Esophagus squamous epithelium (tissue), 4 donors: ENCODE measurements around the gene ZHX3.

ENCODE experiments used
- POLR2A ChIP-seq, 4 donors: fragments of 450-650 bp; IDR thresholded peaks; one replicate each; pipeline ENCODE4 v1.6.1; 2017; ENCODE audit warnings: antibody characterized with exemption in 4 of 4, mild to moderate bottlenecking in 4 of 4, moderate library complexity in 3 of 4
- TF ChIP-seq, protein P1 (sequence below), 6 experiments: fragments of 450-650 bp in 4 of 6; fragments of 200-600 bp in 2 of 6; sonication (generic) in 2 of 6; IDR thresholded peaks; one replicate each; pipeline ENCODE4 v1.5.1; 2016 to 2019; ENCODE audit warnings: antibody characterized with exemption in 6 of 6, mild to moderate bottlenecking in 4 of 6, moderate library complexity in 4 of 6

DNA sequence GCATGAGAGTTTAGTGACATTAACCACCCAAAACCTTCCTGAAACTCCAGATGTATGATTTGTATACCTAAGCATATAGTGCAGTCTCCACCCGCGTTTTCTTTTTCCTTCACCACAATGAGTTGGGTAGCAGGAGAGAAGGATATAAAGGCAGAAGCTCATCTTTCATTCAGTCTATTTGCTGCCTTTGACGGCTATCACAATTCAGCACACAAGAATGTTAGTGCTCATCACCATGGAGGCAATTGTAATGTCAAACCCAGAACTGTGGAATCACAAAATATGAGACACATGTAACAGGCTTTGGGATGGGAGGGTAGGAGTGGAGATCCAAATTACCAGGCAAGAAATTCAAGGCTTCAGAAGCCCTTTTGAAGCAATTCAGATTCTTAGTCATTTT lies 17.6 kb downstream of the ZHX3 start:
- no peak for TF ChIP-seq POLR2A (IDR thresholded peaks at IDR 0.05)
- TF ChIP-seq, protein P1, sequence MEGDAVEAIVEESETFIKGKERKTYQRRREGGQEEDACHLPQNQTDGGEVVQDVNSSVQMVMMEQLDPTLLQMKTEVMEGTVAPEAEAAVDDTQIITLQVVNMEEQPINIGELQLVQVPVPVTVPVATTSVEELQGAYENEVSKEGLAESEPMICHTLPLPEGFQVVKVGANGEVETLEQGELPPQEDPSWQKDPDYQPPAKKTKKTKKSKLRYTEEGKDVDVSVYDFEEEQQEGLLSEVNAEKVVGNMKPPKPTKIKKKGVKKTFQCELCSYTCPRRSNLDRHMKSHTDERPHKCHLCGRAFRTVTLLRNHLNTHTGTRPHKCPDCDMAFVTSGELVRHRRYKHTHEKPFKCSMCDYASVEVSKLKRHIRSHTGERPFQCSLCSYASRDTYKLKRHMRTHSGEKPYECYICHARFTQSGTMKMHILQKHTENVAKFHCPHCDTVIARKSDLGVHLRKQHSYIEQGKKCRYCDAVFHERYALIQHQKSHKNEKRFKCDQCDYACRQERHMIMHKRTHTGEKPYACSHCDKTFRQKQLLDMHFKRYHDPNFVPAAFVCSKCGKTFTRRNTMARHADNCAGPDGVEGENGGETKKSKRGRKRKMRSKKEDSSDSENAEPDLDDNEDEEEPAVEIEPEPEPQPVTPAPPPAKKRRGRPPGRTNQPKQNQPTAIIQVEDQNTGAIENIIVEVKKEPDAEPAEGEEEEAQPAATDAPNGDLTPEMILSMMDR (IDR thresholded peaks at IDR 0.05): no peak
